Loucy (cell line): ENCODE data around the gene SNRPN.

Experiments
- CTCF ChIP-seq: fragments of 200-600 bp; sonication (generic); conservative IDR thresholded peaks from 2 replicates; pipeline ENCODE4 v1.5.1; 2014; ENCODE audit warnings: mild to moderate bottlenecking, antibody characterized with exemption, low read length
- EZH2phosphoT487 ChIP-seq: fragments of 200-600 bp; IDR thresholded peaks from 2 replicates; pipeline ENCODE4 v1.6.1; 2018; ENCODE audit warnings: antibody characterized with exemption, mild to moderate bottlenecking, moderate library complexity, borderline replicate concordance

GRCh38 chr15:24943361-24943760 is 11.4 kb upstream of the SNRPN start:
- TF ChIP-seq CTCF (no peak), EZH2phosphoT487 (no peak)
